HepG2 (cell line): ENCODE data around the gene GTPBP6. TPM values are rescaled to one million over a fixed set of nuclear protein-coding genes. Genes with fewer than 3 reads are reported as not detected.
A peak's percentile ranks its signal among the peaks of the same experiment; 100 is the strongest.

Experiments
- AKNA ChIP-seq: sonication (generic); formaldehyde crosslinking; IDR thresholded peaks from 2 replicates; pipeline ENCODE4 v1.4.0; 2020; ENCODE audit warnings: missing genetic modification reagents, borderline replicate concordance
- CCDC6 ChIP-seq: sonication (generic); formaldehyde crosslinking; IDR thresholded peaks from 2 replicates; pipeline ENCODE4 v1.8.1; 2022; ENCODE audit warnings: mild to moderate bottlenecking, missing genetic modification reagents, moderate library complexity
- CEBPG ChIP-seq: IDR thresholded peaks from 2 replicates; pipeline ENCODE4 v1.6.1; 2016
- GLI4 ChIP-seq: sonication (generic); formaldehyde crosslinking; IDR thresholded peaks from 2 replicates; pipeline ENCODE4 v1.5.1; 2020; ENCODE audit warnings: missing genetic modification reagents, mild to moderate bottlenecking, moderate library complexity, borderline replicate concordance
- HIVEP1 ChIP-seq: sonication (generic); formaldehyde crosslinking; IDR thresholded peaks from 2 replicates; pipeline ENCODE4 v1.4.0; 2020; ENCODE audit warnings: mild to moderate bottlenecking, missing genetic modification reagents
- ISL2 ChIP-seq: sonication (generic); formaldehyde crosslinking; IDR thresholded peaks from 2 replicates; pipeline ENCODE4 v1.5.0; 2020; ENCODE audit warnings: missing genetic modification reagents
- JUND ChIP-seq: sonication (generic); formaldehyde crosslinking; IDR thresholded peaks from 2 replicates; pipeline ENCODE4 v1.8.0; 2022; ENCODE audit warnings: mild to moderate bottlenecking, missing genetic modification reagents
- KMT2B ChIP-seq: IDR thresholded peaks from 2 replicates; pipeline ENCODE4 v1.6.1; 2016; ENCODE audit warnings: missing genetic modification reagents, missing compliant biosample characterization
- LCORL ChIP-seq, 2 experiments: fragments of 450-650 bp in 1 of 2; sonication (generic) in 1 of 2; formaldehyde crosslinking in 1 of 2; IDR thresholded peaks; 2 replicates each; pipeline versions ENCODE4 v1.5.0 to v1.6.1; 2017 to 2020; ENCODE audit warnings: antibody characterized with exemption in 1 of 2, missing genetic modification reagents in 1 of 2
- MAX ChIP-seq: IDR thresholded peaks from 2 replicates; pipeline ENCODE4 v1.6.1; 2012; ENCODE audit warnings: inconsistent platforms
- MEIS2 ChIP-seq: sonication (generic); formaldehyde crosslinking; IDR thresholded peaks from 2 replicates; pipeline ENCODE4 v1.9.0; 2021; ENCODE audit warnings: mild to moderate bottlenecking, missing genetic modification reagents
- RCOR2 ChIP-seq: IDR thresholded peaks from 2 replicates; pipeline ENCODE4 v1.6.1; 2016; ENCODE audit warnings: missing biosample characterization, missing genetic modification reagents
- TFDP2 ChIP-seq: sonication (generic); formaldehyde crosslinking; IDR thresholded peaks from 2 replicates; pipeline ENCODE4 v1.4.0; 2020; ENCODE audit warnings: missing genetic modification reagents
- ZKSCAN5 ChIP-seq: sonication (generic); formaldehyde crosslinking; IDR thresholded peaks from 2 replicates; pipeline ENCODE4 v1.5.1; 2020; ENCODE audit warnings: mild to moderate bottlenecking, missing genetic modification reagents
- ZNF121 ChIP-seq: sonication (generic); formaldehyde crosslinking; IDR thresholded peaks from 2 replicates; pipeline ENCODE4 v1.5.0; 2020; ENCODE audit warnings: mild to moderate bottlenecking, missing genetic modification reagents
- ZNF235 ChIP-seq: sonication (generic); formaldehyde crosslinking; IDR thresholded peaks from 2 replicates; pipeline ENCODE4 v1.8.1; 2023; ENCODE audit warnings: mild to moderate bottlenecking, missing genetic modification reagents, borderline replicate concordance
- ZNF260 ChIP-seq: sonication (generic); formaldehyde crosslinking; IDR thresholded peaks from 2 replicates; pipeline ENCODE4 v1.4.0; 2020; ENCODE audit warnings: missing genetic modification reagents, low read depth, mild to moderate bottlenecking, borderline replicate concordance
- ZNF335 ChIP-seq: sonication (generic); formaldehyde crosslinking; IDR thresholded peaks from 2 replicates; pipeline ENCODE4 v1.4.0; 2020; ENCODE audit warnings: missing genetic modification reagents
- ZNF460 ChIP-seq: sonication (generic); formaldehyde crosslinking; IDR thresholded peaks from 2 replicates; pipeline ENCODE4 v1.5.1; 2020; ENCODE audit warnings: missing genetic modification reagents, mild to moderate bottlenecking, borderline replicate concordance
- ZNF496 ChIP-seq: sonication (generic); formaldehyde crosslinking; IDR thresholded peaks from 2 replicates; pipeline ENCODE4 v1.8.1; 2023; ENCODE audit warnings: mild to moderate bottlenecking, moderate library complexity, missing genetic modification reagents; ENCODE audit not compliant: insufficient replicate concordance
- ZNF501 ChIP-seq: sonication (generic); formaldehyde crosslinking; IDR thresholded peaks from 2 replicates; pipeline ENCODE4 v1.5.1; 2020; ENCODE audit warnings: mild to moderate bottlenecking, moderate library complexity, missing genetic modification reagents
- ZNF639 ChIP-seq: conservative IDR thresholded peaks from 2 replicates; pipeline ENCODE4 v1.6.1; 2018; ENCODE audit warnings: missing genetic modification reagents
- polyA plus RNA-seq, 8 experiments: library from polyadenylated mRNA; depleted of rRNA in 3 of 8; stranded (reverse) in 7 of 8; unstranded in 1 of 8; fragments of >200 nt; fragmentation: Illumina TruSeq in 4 of 8; extraction: Trizol in 4 of 8; gene quantifications; 2 replicates each; pipeline versions ENCODE4 v1.2.1 to v1.2.3, GENCODE V29; 2011 to 2016; ENCODE audit warnings: low read depth in 4 of 8, missing spikeins in 1 of 8, mixed read lengths in 1 of 8; ENCODE audit not compliant: insufficient read depth in 1 of 8
- total RNA-seq, 5 experiments: library from RNA; depleted of rRNA; stranded (reverse); fragments of >200 nt; fragmentation: Illumina TruSeq; extraction: Trizol; gene quantifications; 2 replicates each; pipeline ENCODE4 v1.2.3, GENCODE V29; 2016; ENCODE audit warnings: low read depth in 1 of 5
- TF ChIP-seq, protein P1 (sequence below): IDR thresholded peaks from 2 replicates; pipeline ENCODE4 v1.6.1; 2016

GTPBP6 gene
- total and polyA plus RNA-seq, 2 of the 13 experiments (the other 11 are each of a cell fraction or from before 2014, with no cell fraction given): 20.2 to 39.6 TPM

DNA sequence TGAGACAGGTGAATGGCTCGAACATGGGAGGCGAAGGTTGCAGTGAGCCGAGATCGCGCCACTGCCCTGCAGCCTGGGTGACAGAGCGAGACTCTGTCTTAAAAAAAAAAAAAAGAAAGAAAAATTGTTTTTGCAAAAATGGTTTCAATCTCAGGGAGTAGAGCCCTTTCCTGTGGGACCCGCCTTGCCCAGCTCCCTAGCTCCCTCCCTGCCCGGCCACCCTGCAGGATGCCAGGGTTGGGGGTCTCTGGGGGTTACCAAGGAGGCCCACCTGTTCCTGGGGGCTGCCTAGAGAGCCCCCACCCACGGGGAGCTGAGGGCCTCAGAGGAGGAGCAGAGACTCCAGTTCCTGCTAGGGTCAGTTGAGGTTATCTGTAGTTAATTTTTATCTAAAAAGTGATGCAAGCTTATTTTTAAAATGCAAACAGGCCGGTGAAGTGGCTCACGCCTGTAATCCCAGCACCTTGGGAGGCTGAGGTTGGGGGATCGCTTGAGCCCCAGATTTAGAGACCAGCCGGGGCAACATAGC is 56.2 kb downstream of the GTPBP6 start (continued):
- TF ChIP-seq RCOR2 (0 out of 2 replicates have a peak, but pooled peaks have one; percentile 19), ZNF496 (no peak), KMT2B (CRISPR knock-in tag) (no peak), ZNF501 (CRISPR knock-in tag) (no peak), ZNF335 (CRISPR knock-in tag) (no peak), CCDC6 (CRISPR knock-in tag) (no peak), ZNF121 (CRISPR knock-in tag) (peak; percentile 94), ZNF460 (CRISPR knock-in tag) (no peak), ZNF235 (CRISPR knock-in tag) (no peak), MEIS2 (peak; percentile 35; the same call in 1 of the 2 replicates), ZKSCAN5 (CRISPR knock-in tag) (no peak), AKNA (CRISPR knock-in tag) (no peak), TFDP2 (no peak), ZNF260 (CRISPR knock-in tag) (no peak), HIVEP1 (CRISPR knock-in tag) (no peak), LCORL (IDR thresholded peaks at IDR 0.05) (no peak), LCORL (CRISPR knock-in tag; IDR thresholded peaks at IDR 0.05) (peak; percentile 41; the same call in 1 of the 2 replicates), CEBPG (CRISPR knock-in tag) (peak; percentile 90), JUND (CRISPR knock-in tag) (no peak), GLI4 (CRISPR knock-in tag) (no peak), MAX (no peak), ISL2 (CRISPR knock-in tag) (no peak), ZNF639 (CRISPR knock-in tag) (no peak)
- TF ChIP-seq, protein P1, sequence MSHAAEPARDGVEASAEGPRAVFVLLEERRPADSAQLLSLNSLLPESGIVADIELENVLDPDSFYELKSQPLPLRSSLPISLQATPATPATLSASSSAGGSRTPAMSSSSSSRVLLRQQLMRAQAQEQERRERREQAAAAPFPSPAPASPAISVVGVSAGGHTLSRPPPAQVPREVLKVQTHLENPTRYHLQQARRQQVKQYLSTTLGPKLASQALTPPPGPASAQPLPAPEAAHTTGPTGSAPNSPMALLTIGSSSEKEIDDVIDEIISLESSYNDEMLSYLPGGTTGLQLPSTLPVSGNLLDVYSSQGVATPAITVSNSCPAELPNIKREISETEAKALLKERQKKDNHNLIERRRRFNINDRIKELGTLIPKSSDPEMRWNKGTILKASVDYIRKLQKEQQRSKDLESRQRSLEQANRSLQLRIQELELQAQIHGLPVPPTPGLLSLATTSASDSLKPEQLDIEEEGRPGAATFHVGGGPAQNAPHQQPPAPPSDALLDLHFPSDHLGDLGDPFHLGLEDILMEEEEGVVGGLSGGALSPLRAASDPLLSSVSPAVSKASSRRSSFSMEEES (CRISPR knock-in tag): no peak
